Fibroblast of the aortic adventitia (primary cell): ENCODE measurements around the gene PACRG. TPM values are rescaled to one million over a fixed set of nuclear protein-coding genes. Genes with fewer than 3 reads are reported as not detected.

Experiments used
- DNase-seq: peaks from one replicate; pipeline ENCODE4 v3.0.0-alpha.2; 2010; ENCODE audit warnings: low read depth
- H3K4me3 ChIP-seq: 2 replicates; pipeline ENCODE4 v1.5.1; 2011; ENCODE audit warnings: low read depth, mild to moderate bottlenecking, control low read depth, low read length, moderate library complexity
- CTCF ChIP-seq: IDR thresholded peaks from 2 replicates; pipeline ENCODE4 v1.5.1; 2011; ENCODE audit warnings: mild to moderate bottlenecking, low read length, control low read depth, inconsistent platforms; ENCODE audit not compliant: insufficient read depth
- total RNA-seq: library from RNA; depleted of rRNA; stranded (reverse); fragments of >200 nt; gene quantifications from 2 replicates; pipeline ENCODE4 v1.2.3, GENCODE V29; 2012; ENCODE audit warnings: low replicate concordance

Gene PACRG
- total RNA-seq, 1 donor = 0.63 TPM

DNA sequence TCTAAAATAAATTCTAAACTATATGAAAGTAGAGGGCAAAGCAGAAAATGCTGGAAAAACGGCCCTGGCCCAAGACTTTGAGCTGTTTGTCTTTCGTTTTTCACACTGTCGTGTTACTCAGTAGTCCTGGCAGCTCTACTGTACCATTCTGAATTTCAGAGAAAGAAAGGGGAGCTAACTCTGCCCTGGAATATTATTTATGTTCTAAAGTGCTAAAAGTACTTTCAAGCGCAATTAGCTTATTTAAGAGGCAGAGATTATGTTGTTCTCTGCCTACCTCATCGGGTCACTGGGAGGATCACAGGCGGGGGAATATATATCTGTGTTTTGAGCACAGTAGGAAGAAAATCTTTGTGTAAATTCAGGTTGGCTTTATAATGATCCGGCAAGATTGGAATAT lies 534.3 kb downstream of the PACRG start:
- no peak for TF ChIP-seq CTCF
- DNase-seq = no peak
- no peak overlapping the region for H3K4me3 ChIP-seq

DNA sequence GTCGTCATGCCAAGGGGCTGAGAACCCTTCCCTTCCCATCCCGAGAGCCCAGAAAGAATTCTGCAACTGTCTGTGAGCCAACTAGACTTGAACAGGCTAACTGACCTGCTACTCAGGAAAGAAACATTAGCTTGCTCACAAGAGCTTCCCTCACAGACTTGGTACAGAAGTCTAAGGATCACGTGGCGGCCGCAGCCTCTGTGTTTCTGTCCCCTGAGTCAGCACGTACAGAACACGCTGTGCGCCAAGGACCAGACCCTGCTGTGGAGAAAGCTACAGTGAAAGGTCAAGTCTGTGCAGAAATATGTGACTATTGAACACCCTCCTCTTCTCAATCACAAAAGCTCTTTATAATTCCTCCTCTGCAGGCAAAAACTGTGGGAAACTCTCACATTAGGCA lies 535.4 kb downstream of the PACRG start:
- no peak for TF ChIP-seq CTCF
- DNase-seq = no peak
- H3K4me3 ChIP-seq = no peak overlapping the region

DNA sequence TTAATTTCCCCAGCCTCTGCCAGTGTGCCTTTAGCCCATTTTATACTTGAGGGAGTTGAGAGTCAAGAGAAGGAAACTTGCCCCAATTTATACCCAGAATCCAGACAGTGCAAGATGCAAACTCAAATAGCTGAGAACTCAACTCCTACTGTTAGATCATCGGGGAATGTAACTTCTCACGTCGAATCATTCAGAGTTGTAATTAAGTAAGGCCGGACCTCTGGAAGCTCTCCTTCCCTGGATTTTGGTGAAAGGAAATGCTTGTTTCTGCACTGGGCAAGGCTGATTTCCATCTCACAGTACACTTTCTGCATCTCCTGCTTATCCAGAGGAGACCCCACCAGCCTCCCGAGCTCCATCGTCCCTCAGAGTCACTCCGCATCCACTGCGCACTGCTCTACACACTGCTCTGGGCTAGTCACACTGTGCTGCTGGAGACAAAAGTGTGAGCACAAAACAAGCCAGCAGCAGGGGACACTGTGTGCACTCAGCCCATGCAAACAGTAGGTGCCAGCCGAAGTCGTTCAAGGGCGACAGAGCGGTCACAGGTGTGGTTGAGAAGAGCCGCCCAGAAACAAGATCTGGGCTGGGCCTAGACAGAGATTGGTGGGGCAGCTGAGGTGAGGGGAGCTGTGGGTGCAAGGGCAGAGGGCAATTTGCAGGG lies 536.4 kb downstream of the PACRG start:
- no peak for DNase-seq
- no peak for TF ChIP-seq CTCF
- H3K4me3 ChIP-seq = no peak overlapping the region

GRCh38 chr6:163264662-163265035 lies 536.9 kb downstream of the PACRG start:
- no peak for TF ChIP-seq CTCF
- no peak overlapping the region for H3K4me3 ChIP-seq

DNA sequence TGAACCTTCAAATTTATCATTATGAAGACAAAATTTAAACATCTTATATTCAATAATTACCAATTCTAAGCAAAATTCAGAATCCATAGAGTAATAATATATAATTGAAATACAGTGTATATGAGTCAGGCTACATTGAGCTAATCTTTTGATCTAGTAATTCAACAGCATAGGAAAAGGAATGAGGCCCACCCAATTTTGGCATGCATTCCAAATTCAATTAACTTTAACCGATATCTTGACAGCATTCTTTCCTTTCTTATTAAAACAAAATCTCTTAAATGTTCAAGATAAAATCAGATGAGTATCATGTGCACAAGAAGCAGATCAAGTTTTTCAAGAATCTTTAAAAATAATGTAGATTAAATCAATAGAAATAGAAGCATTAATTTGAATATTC lies 553.9 kb downstream of the PACRG start:
- no peak overlapping the region for H3K4me3 ChIP-seq
- no peak for DNase-seq
- TF ChIP-seq CTCF = no peak

More at GRCh38 chr6:163264662-163265035, 536.9 kb downstream of the PACRG start:
- DNase-seq = no peak

DNA sequence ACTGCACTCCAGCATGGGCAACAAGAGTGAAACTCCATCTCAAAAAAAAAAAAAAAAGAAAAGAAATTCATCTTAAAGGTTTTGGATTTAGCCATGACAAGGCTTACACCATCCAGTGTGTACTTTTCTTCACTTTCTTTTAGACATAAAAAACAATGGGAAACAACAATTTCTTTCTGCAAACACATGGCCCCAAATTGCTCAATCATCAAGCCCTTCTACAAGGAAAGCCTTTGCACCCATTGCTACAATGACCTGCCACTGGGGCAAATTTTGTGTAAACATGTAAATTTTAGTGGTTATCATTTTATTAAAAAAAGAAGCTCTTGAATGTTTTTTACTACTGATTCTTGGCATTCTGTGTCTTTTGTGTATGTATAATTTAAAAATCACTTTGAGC lies 554.9 kb downstream of the PACRG start:
- no peak for TF ChIP-seq CTCF
- H3K4me3 ChIP-seq = no peak overlapping the region
- no peak for DNase-seq

DNA sequence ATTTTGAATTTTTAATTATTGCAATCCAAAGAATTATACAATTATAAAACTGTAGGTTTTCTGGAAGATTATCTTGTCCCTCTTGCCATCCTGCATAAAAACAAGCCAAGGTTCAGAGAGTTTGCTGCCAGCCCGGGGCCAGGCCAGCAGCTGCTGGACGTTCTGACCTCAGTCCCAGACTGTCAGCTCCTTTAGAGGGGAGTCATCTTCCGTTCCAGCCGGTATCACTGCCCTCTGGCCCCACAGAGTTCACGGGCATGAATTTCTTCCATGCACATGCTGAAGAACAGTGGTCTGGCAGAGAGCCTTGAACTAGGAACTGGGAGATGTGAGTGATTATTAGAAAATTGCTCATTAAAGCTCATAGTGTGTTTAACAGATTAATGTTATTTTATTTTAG lies 556.4 kb downstream of the PACRG start:
- no peak for TF ChIP-seq CTCF
- DNase-seq = no peak
- H3K4me3 ChIP-seq = no peak overlapping the region
